Activated B cell treated with CpG ODN at 0.5 μM for 24 hours (primary cell): ENCODE measurements around the gene RIN3. TPM values are rescaled to one million over a fixed set of nuclear protein-coding genes. Genes with fewer than 3 reads are reported as not detected.
A peak's percentile ranks its signal among the peaks of the same experiment; 100 is the strongest.

Experiments used
- ATAC-seq: fragments of 200-7000 bp; cut with Tn5 transposase; one replicate; pipeline ENCODE4 v1.10.0; 2021; ENCODE audit warnings: low read depth, mild to moderate bottlenecking, moderate library complexity
- CTCF ChIA-PET: fragments of 350-600 bp; sonication (Branson Sonifier 250); formaldehyde crosslinking; loops from one replicate; lab custom pipeline; 2021; ENCODE audit warnings: antibody characterized with exemption; lab: Charles Lee
- POLR2A ChIA-PET: fragments of 350-600 bp; sonication (Branson Sonifier 250); formaldehyde crosslinking; loops from one replicate; lab custom pipeline; 2021; ENCODE audit warnings: antibody characterized with exemption; lab: Charles Lee
- DNase-seq: peaks from one replicate; pipeline ENCODE4 v3.0.0; 2022
- H3K27ac Mint-ChIP-seq: one replicate; pipeline ENCODE4 v1.8.0; 2020; ENCODE audit warnings: mixed read lengths
- H3K27me3 Mint-ChIP-seq: one replicate; pipeline ENCODE4 v1.8.0; 2021; ENCODE audit warnings: mixed read lengths
- H3K36me3 Mint-ChIP-seq: one replicate; pipeline ENCODE4 v1.8.0; 2021; ENCODE audit warnings: low read depth, mixed read lengths
- H3K4me1 Mint-ChIP-seq: one replicate; pipeline ENCODE4 v1.8.0; 2021; ENCODE audit warnings: mixed read lengths
- H3K4me3 Mint-ChIP-seq: one replicate; pipeline ENCODE4 v1.8.0; 2020; ENCODE audit warnings: mild to moderate bottlenecking, mixed read lengths
- H3K9me3 Mint-ChIP-seq: one replicate; pipeline ENCODE4 v1.8.0; 2020; ENCODE audit warnings: mixed read lengths
- intact Hi-C: fragments of 100-400 bp; cut with micrococcal nuclease; formaldehyde crosslinking; loops from one replicate; pipeline ENCODE4 v1.15.1; 2024
- total RNA-seq: library from RNA; stranded (reverse); gene quantifications from 2 replicates; pipeline ENCODE4 v1.2.3, GENCODE V29; 2022
- TF ChIP-seq, protein P1 (sequence below): fragments of 200-600 bp; IDR thresholded peaks from one replicate; pipeline ENCODE4 v1.8.0; 2022; ENCODE audit warnings: antibody characterized with exemption, mild to moderate bottlenecking

Gene RIN3
- total RNA-seq, 1 donor from 2014 or later, result 62.6 TPM

DNA sequence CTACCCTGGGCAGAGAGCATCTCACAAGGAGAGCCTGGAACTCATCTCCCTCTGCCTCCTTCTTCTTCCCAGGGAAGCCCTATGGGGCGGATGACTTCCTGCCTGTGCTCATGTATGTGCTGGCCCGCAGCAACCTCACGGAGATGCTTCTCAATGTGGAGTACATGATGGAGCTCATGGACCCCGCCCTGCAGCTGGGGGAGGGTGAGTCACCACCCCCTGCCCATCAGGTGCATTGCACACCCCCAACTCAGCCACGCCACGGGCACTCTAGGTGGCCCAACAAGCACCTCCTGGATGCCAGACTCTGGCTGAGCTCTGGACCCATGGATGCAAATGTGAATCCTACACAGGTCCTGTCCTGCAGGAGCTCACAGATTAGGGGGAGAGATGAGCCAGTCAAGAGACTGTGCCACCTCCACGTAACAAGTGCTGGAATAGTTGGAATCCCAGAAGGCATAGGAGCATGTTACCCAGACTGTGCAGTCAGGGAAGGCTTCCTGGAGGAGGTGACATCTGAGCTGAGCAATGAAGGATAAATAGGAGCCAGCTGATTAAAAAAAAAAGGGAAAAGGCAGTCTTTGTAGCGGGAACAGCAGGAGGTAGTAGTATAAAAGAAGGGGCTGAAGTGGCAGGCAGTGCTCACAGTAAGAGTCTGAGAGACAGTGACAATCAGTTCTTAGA, 163.0 kb downstream of the RIN3 start:
- TF ChIP-seq, protein P1, sequence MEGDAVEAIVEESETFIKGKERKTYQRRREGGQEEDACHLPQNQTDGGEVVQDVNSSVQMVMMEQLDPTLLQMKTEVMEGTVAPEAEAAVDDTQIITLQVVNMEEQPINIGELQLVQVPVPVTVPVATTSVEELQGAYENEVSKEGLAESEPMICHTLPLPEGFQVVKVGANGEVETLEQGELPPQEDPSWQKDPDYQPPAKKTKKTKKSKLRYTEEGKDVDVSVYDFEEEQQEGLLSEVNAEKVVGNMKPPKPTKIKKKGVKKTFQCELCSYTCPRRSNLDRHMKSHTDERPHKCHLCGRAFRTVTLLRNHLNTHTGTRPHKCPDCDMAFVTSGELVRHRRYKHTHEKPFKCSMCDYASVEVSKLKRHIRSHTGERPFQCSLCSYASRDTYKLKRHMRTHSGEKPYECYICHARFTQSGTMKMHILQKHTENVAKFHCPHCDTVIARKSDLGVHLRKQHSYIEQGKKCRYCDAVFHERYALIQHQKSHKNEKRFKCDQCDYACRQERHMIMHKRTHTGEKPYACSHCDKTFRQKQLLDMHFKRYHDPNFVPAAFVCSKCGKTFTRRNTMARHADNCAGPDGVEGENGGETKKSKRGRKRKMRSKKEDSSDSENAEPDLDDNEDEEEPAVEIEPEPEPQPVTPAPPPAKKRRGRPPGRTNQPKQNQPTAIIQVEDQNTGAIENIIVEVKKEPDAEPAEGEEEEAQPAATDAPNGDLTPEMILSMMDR, result no peak

DNA sequence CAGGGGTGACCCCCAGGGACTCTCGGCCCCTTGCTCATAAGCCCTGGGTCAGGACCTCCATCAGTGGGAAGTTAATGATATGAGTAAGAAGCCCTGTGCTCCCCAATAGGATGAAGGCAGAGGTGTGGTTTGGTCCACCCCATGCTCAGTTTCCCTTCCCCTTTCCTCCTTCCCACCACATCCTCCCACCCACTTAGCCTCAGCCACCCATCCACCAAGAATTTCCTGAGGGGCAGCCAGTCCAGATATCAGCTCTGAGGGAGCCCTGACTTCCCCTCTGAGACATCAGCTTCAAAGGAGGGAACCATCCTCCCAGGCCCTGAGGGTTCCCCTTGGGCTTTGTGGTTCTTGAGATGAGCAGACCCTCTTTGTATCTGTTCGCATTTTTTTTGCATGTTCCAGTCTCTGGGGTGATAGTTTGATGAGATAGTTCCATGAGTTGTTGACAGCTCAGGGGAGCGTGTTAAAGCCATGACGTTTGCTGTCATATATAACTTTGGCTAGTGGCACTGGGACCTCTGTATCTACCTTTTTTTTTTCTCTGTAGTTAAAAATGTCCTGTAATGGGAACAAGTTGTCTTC, 163.6 kb downstream of the RIN3 start:
- ChIA-PET CTCF (interaction anchor here (0.6 to 9.4 kb wide), 11 partner anchors 9 to 542 kb away, joined by 3 to 71 read pairs (median 5); no protein-coding TSS in a partner anchor), POLR2A (interaction anchor here (0.7 to 5.7 kb wide), 20 partner anchors 9 to 1167 kb away, joined by 3 to 144 read pairs (median 5); partner anchors contain the start of genes ATXN3, CPSF2, GOLGA5 and NDUFB1)
- Mint-ChIP-seq H3K27me3 (no peaks in the 10 kb centered on the region), H3K4me3 (peak overlapping the region; percentile 71), H3K36me3 (peaks cover 75% of the 10 kb centered on the region), H3K27ac (peak overlapping the region; percentile 82), H3K4me1 (peaks cover 68% of the 10 kb centered on the region), H3K9me3 (no peaks in the 10 kb centered on the region)
- TF ChIP-seq, protein P1, result no peak
- intact Hi-C loops, result loop anchor here (1.0 to 5.0 kb wide), 12 partner anchors 12 to 1280 kb away; partner anchors contain the start of genes ATXN3, CPSF2 and NDUFB1
- ATAC-seq (peak; percentile 86), DNase-seq (peak; percentile 70)

More for the DNA sequence above, 163.0 kb downstream of the RIN3 start:
- peaks cover 71% of the 10 kb centered on the region for H3K4me1 Mint-ChIP-seq
- no peaks in the 10 kb centered on the region for H3K27me3 Mint-ChIP-seq
- ATAC-seq (no peak), DNase-seq (no peak)
- H3K36me3 Mint-ChIP-seq, result peaks cover 74% of the 10 kb centered on the region
- H3K4me3 Mint-ChIP-seq, result peak overlapping the region; percentile 71
- no peaks in the 10 kb centered on the region for H3K9me3 Mint-ChIP-seq
- intact Hi-C loops, result loop anchor here (1.0 to 5.0 kb wide), 12 partner anchors 11 to 1281 kb away; partner anchors contain the start of genes ATXN3, CPSF2 and NDUFB1
- peak overlapping the region; percentile 82 for H3K27ac Mint-ChIP-seq
- CTCF ChIA-PET, result interaction anchor here (0.6 to 9.4 kb wide), 12 partner anchors 10 to 541 kb away, joined by 3 to 71 read pairs (median 4); no protein-coding TSS in a partner anchor
- POLR2A ChIA-PET, result interaction anchor here (0.6 to 5.7 kb wide), 21 partner anchors 8 to 1166 kb away, joined by 3 to 144 read pairs (median 4); partner anchors contain the start of genes ATXN3, CPSF2, GOLGA5 and NDUFB1

DNA sequence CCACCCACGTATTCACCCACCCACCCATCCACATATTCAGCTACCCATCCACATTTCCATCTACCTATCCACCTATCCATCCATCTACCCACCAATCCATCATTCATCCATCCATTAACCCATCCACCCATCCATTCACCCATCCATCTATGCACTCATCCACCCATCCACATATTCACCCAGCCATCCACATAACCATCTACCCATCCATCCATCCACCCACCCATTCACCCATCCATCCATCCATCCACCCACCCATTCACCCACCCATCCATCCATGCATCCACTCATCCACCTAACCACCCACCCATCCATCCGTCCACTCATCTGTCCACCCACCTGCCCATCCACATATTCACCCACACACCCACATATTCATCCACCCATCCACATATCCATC, 164.4 kb downstream of the RIN3 start:
- Mint-ChIP-seq H3K27me3 (no peaks in the 10 kb centered on the region), H3K27ac (peak overlapping the region; percentile 11), H3K4me3 (no peak overlapping the region), H3K36me3 (peaks cover 75% of the 10 kb centered on the region), H3K9me3 (no peaks in the 10 kb centered on the region), H3K4me1 (peaks cover 63% of the 10 kb centered on the region)
- CTCF ChIA-PET, result interaction anchor here (1.0 to 9.4 kb wide), 3 partner anchors 8 to 88 kb away, joined by 5 to 71 read pairs (median 10); no protein-coding TSS in a partner anchor
- ATAC-seq (no peak), DNase-seq (no peak)
- POLR2A ChIA-PET, result interaction anchor here (0.7 to 5.7 kb wide), 8 partner anchors 10 to 638 kb away, joined by 5 to 144 read pairs (median 8); partner anchors contain the start of genes ATXN3, CPSF2, NDUFB1 and TRIP11
- TF ChIP-seq, protein P1, result no peak
- intact Hi-C loops, result loop anchor here (1.0 to 5.0 kb wide), 12 partner anchors 13 to 1279 kb away; partner anchors contain the start of genes ATXN3, CPSF2 and NDUFB1

DNA sequence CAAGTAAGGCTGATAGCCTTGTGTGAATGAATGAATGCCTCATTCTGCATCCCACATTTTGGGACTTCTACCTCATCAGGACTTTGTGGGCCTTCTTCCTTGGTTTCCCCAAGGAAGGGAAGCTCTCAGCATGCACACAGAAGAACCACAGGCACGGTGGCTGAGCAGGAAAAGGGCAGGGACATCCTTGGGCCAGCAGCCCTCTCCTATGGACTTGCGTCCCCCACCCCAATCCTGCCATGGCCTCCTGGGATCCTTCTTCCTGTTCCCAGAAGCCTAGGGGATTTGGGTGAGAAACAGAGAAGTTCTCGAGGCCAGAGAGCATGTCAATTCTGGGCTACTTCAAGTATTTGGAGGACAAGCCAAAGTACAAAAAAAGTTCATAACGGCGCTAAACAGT, 165.2 kb downstream of the RIN3 start:
- Mint-ChIP-seq H3K27me3 (no peaks in the 10 kb centered on the region), H3K27ac (no peak overlapping the region), H3K4me3 (no peak overlapping the region), H3K4me1 (peaks cover 61% of the 10 kb centered on the region), H3K36me3 (peaks cover 77% of the 10 kb centered on the region), H3K9me3 (no peaks in the 10 kb centered on the region)
- ChIA-PET CTCF (interaction anchor here (1.4 to 9.4 kb wide), 2 partner anchors 64 to 90 kb away, joined by 4 to 71 read pairs; no protein-coding TSS in a partner anchor), POLR2A (no interaction called here)
- ATAC-seq (no peak), DNase-seq (no peak)
- TF ChIP-seq, protein P1, result no peak
- intact Hi-C loops, result loop anchor here (5.0 kb wide), 2 partner anchors 556 to 1279 kb away; partner anchors contain the start of genes CPSF2 and NDUFB1
